Bronchial epithelial cell (primary cell): ENCODE results near the gene ANKS6. TPM values are rescaled to one million over a fixed set of nuclear protein-coding genes. Genes with fewer than 3 reads are reported as not detected.
A peak's percentile ranks its signal among the peaks of the same experiment; 100 is the strongest.

Source experiments
- DNase-seq: peaks from one replicate; pipeline ENCODE4 v3.0.0-alpha.2; 2010; ENCODE audit warnings: low read depth
- FAIRE-seq: peaks from 2 replicates; lab custom pipeline; 2011; peaks lifted over from hg19 to GRCh38; lab: Jason Lieb, UNC
- H3K27me3 ChIP-seq: 2 replicates; pipeline ENCODE4 v1.5.1; 2011; ENCODE audit warnings: low read length; ENCODE audit not compliant: control insufficient read depth, insufficient read depth
- H3K36me3 ChIP-seq: 2 replicates; pipeline ENCODE4 v1.5.1; 2011; ENCODE audit warnings: low read length; ENCODE audit not compliant: control insufficient read depth, insufficient read depth
- H3K4me3 ChIP-seq: 2 replicates; pipeline ENCODE4 v1.5.1; 2011; ENCODE audit warnings: mild to moderate bottlenecking, low read depth, low read length, control low read depth
- total RNA-seq: library from RNA; depleted of rRNA; stranded (reverse); fragments of >200 nt; gene quantifications from 2 replicates; pipeline ENCODE4 v1.2.1, GENCODE V29; 2014
- TF ChIP-seq, protein P1 (sequence below): IDR thresholded peaks from 2 replicates; pipeline ENCODE4 v1.5.1; 2011; ENCODE audit warnings: mild to moderate bottlenecking, moderate library complexity, low read length, control low read depth, inconsistent platforms; ENCODE audit not compliant: insufficient read depth, severe bottlenecking

The ANKS6 gene
- total RNA-seq, 1 donor from 2014 or later, result 32.1 TPM

DNA sequence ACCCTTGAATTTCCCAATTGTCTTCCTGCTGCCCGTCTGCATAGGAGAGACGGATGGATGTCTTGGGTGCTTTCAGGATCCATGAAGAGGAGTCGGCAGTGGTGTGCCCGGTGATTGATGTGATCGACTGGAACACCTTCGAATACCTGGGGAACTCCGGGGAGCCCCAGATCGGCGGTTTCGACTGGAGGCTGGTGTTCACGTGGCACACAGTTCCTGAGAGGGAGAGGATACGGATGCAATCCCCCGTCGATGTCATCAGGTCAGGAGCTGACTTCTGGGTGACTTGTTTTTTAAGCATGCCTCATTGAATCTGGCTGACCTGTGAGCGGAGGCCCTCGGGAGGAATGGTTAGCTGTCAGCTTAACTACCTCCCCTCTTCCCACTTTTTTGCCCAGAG, 35.3 kb upstream of the ANKS6 start:
- Histone ChIP-seq H3K36me3 (no peaks in the 10 kb centered on the region), H3K4me3 (no peak overlapping the region), H3K27me3 (no peaks in the 10 kb centered on the region)
- FAIRE-seq (no peak), DNase-seq (no peak)
- TF ChIP-seq, protein P1, sequence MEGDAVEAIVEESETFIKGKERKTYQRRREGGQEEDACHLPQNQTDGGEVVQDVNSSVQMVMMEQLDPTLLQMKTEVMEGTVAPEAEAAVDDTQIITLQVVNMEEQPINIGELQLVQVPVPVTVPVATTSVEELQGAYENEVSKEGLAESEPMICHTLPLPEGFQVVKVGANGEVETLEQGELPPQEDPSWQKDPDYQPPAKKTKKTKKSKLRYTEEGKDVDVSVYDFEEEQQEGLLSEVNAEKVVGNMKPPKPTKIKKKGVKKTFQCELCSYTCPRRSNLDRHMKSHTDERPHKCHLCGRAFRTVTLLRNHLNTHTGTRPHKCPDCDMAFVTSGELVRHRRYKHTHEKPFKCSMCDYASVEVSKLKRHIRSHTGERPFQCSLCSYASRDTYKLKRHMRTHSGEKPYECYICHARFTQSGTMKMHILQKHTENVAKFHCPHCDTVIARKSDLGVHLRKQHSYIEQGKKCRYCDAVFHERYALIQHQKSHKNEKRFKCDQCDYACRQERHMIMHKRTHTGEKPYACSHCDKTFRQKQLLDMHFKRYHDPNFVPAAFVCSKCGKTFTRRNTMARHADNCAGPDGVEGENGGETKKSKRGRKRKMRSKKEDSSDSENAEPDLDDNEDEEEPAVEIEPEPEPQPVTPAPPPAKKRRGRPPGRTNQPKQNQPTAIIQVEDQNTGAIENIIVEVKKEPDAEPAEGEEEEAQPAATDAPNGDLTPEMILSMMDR, result no peak

DNA sequence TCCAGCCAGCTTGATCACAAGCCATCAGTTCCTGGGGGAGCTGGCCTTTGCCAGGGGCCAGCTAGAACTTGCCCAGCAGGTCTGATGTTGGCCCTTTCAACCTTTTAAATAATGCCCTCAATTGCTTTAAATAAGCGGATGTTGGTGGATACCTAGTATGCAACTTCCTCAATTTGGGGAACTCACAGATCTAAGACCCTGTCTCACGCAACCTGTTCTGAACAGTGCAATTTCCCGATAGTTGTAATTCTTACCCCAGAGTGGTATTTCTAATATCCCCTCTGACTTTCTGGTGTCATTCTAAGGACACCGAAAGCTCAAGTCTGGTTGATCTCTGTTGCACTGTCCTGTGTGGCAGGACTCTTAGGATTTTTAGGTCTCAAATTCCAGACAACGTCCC, 34.2 kb upstream of the ANKS6 start:
- no peak overlapping the region for H3K4me3 ChIP-seq
- FAIRE-seq (no peak), DNase-seq (no peak)
- TF ChIP-seq, protein P1, result no peak
- no peaks in the 10 kb centered on the region for H3K27me3 ChIP-seq
- no peaks in the 10 kb centered on the region for H3K36me3 ChIP-seq

DNA sequence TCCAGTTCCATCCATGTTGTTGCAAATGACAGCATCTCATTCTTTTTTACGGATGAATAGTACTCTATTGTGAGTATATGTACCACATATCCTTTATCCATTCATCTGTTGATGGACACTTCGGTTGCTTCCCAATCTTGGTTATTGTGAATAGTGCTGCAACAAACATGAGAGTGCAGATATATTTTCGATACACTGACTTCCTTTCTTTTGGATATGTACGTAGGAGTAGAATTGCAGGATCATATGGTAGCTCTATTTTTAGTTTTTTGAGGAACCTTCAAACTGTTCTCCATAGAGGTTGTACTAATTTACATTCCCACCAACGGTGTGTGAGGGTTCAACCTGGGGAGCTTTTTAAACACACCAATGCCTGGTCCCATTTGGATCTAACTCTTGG, 33.4 kb upstream of the ANKS6 start:
- no peak for DNase-seq
- TF ChIP-seq, protein P1, result no peak
- H3K4me3 ChIP-seq, result no peak overlapping the region
- no peaks in the 10 kb centered on the region for H3K36me3 ChIP-seq
- H3K27me3 ChIP-seq, result no peaks in the 10 kb centered on the region
- no peak for FAIRE-seq

DNA sequence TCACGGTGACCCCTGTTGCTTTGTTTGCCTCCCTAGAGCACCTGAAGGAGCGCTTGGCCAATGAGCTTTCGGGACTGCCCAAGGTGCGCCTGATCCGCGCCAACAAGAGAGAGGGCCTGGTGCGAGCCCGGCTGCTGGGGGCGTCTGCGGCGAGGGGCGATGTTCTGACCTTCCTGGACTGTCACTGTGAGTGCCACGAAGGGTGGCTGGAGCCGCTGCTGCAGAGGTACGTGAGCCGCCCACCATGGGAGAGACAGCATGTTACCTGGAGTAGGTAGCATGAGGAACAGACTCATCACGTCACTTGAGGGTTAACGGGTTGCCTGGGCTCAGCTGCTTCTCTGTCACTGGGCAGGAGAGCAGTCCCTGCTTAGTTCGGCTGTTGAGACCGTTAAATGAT, 30.4 kb upstream of the ANKS6 start:
- TF ChIP-seq, protein P1, result no peak
- FAIRE-seq (no peak), DNase-seq (no peak)
- Histone ChIP-seq H3K4me3 (no peak overlapping the region), H3K27me3 (no peaks in the 10 kb centered on the region), H3K36me3 (no peaks in the 10 kb centered on the region)

DNA sequence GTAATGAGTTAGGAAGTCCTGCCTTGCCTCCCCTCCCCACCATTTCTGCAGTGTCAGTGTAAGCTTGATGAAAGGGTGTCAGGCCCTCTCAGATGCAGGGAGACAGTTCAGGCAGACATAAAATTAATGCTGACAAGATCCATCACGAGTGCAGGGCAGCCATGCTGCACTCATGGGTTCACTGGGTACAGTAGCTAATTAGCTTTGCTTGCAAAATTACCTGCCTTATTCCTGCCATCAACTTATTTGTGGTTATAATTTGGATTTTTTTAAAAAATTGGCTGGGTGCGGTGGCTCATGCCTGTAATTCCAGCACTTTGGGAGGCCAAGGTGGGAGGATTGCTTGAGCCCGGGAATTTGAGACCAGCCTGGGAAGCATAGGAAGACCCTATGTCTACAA, 29.1 kb upstream of the ANKS6 start:
- H3K27me3 ChIP-seq, result no peaks in the 10 kb centered on the region
- H3K36me3 ChIP-seq, result no peaks in the 10 kb centered on the region
- TF ChIP-seq, protein P1, result no peak
- no peak overlapping the region for H3K4me3 ChIP-seq
- no peak for DNase-seq
- FAIRE-seq, result no peak

DNA sequence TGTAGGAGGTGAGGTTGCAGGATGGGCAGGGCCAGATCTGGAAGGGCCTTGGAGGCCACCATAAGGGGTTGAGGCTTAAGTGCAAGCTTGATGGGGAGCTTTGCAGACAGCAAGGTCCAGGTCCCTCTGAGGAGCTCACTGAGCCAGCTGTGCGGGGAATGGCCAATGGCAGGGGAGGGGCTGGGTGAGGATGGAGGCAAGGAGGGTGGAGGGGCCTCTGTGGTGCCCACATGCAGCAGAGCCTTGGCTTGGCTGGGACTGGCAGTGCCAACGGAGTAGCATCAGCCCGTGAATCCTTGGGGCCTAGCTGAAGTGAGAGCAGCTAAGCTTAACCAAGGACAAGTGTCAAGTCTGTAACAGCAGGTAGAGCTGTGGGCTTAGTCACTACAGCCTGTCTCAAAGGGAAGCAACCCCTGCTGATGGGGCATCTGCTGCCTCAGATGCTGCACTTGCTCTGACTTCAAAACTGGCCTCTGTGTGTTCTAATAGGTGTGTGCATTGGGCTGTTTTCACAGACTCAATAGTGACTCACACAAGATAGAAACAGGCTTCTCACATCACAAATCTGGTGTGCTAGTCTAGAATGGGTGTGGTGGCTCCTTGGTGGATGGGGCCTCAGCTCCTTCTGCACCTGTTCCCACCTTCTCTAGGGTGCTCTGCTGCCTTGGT, 27.4 kb upstream of the ANKS6 start:
- Histone ChIP-seq H3K27me3 (no peaks in the 10 kb centered on the region), H3K36me3 (no peaks in the 10 kb centered on the region), H3K4me3 (no peak overlapping the region)
- peak; percentile 45 for DNase-seq
- TF ChIP-seq, protein P1, result no peak
- FAIRE-seq, result peak; percentile 80
